ENCODE measurements around the gene FGF7. TPM values are rescaled to one million over a fixed set of nuclear protein-coding genes. Genes with fewer than 3 reads are reported as not detected.

FGF7 gene
- total RNA-seq, 1 donor from 2014 or later, result 0.43 TPM

DNA sequence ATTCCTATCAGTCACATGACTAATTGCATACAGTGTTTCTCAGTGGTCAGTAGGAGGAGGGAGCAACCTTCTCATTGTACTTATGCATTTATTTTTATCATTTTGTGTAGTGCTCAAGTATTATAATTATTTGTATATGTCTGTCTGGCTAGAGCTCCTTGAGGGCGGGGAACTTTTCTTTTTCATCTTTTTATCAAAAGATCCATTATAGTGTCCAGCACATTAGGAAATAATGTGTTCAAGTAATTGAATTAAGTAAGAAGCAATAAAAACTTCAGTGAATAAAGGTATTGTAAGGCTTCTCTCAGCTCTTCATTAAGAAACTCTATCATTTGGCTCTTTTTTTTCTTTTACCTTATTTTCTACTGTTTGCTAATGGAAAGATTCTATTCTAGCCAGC is 18.8 kb downstream of the FGF7 start:
- H3K79me2 ChIP-seq (ENCODE audit: insufficient read depth, low read length), result no peaks in the 10 kb centered on the region
- H3K4me3 Mint-ChIP-seq (ENCODE audit: unreplicated experiment), result no peak overlapping the region
- no peaks in the 10 kb centered on the region for H4K20me1 ChIP-seq (ENCODE audit: insufficient read depth, low read length)
- H3K4me3 ChIP-seq (ENCODE audit: insufficient read depth, low read depth, low read length), result no peak overlapping the region
- no peak overlapping the region for H3K9ac ChIP-seq (ENCODE audit: low read length)
- no peak overlapping the region for H3K4me2 ChIP-seq (ENCODE audit: low read length)
- H3K9me3 ChIP-seq (ENCODE audit: insufficient read depth, low read depth, low read length), result no peaks in the 10 kb centered on the region
- no peak for TF ChIP-seq EZH2 (IDR thresholded peaks at IDR 0.05; ENCODE audit: insufficient read depth, low read length)
- TF ChIP-seq, protein P1, sequence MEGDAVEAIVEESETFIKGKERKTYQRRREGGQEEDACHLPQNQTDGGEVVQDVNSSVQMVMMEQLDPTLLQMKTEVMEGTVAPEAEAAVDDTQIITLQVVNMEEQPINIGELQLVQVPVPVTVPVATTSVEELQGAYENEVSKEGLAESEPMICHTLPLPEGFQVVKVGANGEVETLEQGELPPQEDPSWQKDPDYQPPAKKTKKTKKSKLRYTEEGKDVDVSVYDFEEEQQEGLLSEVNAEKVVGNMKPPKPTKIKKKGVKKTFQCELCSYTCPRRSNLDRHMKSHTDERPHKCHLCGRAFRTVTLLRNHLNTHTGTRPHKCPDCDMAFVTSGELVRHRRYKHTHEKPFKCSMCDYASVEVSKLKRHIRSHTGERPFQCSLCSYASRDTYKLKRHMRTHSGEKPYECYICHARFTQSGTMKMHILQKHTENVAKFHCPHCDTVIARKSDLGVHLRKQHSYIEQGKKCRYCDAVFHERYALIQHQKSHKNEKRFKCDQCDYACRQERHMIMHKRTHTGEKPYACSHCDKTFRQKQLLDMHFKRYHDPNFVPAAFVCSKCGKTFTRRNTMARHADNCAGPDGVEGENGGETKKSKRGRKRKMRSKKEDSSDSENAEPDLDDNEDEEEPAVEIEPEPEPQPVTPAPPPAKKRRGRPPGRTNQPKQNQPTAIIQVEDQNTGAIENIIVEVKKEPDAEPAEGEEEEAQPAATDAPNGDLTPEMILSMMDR (IDR thresholded peaks at IDR 0.05; ENCODE audit: insufficient read depth, low read depth, low read length), result no peak
- H3K27me3 Mint-ChIP-seq (ENCODE audit: low read depth, unreplicated experiment), result no peaks in the 10 kb centered on the region
- FAIRE-seq, result no peak
- peaks cover 9% of the 10 kb centered on the region for H3K4me1 Mint-ChIP-seq (ENCODE audit: low read depth, unreplicated experiment)
- H3K27me3 ChIP-seq (ENCODE audit: insufficient read depth, low read length), result no peaks in the 10 kb centered on the region
- H3K27ac Mint-ChIP-seq (ENCODE audit: unreplicated experiment), result no peak overlapping the region
- no peaks in the 10 kb centered on the region for H3K9me3 Mint-ChIP-seq (ENCODE audit: unreplicated experiment)
- DNase-seq (ENCODE audit: low read depth), result no peak
- H3K4me1 ChIP-seq (ENCODE audit: insufficient read depth, low read length), result peaks cover 13% of the 10 kb centered on the region
- no peak overlapping the region for H2AFZ ChIP-seq (ENCODE audit: low read depth, low read length)
- H3K36me3 ChIP-seq (ENCODE audit: insufficient read depth, low read length), result no peaks in the 10 kb centered on the region
- H3K36me3 Mint-ChIP-seq (ENCODE audit: low read depth, unreplicated experiment), result no peaks in the 10 kb centered on the region
- H3K27ac ChIP-seq (ENCODE audit: low read depth, low read length), result no peak overlapping the region

DNA sequence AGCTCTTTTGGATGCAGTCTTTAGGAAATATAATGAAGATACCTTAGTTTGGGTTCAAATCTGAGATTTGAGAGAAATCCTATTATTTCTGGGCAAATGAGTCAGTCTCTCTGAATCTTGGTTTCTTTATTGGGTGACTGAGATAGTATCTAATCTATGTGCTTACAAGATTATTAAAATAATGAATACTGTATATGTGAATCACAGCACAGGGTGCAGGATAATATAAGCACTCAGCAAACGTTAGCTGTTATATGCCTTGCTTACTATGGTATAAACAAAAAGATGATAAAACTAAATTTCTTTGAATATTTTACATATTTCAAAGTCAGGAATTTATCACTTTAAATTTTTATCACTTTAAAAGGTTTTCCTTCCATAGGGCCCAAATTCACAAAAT is 29.6 kb downstream of the FGF7 start:
- no peak overlapping the region for H3K4me3 ChIP-seq (ENCODE audit: insufficient read depth, low read depth, low read length)
- H3K27ac Mint-ChIP-seq (ENCODE audit: unreplicated experiment), result no peak overlapping the region
- no peaks in the 10 kb centered on the region for H3K79me2 ChIP-seq (ENCODE audit: insufficient read depth, low read length)
- no peaks in the 10 kb centered on the region for H3K4me1 Mint-ChIP-seq (ENCODE audit: low read depth, unreplicated experiment)
- H3K9ac ChIP-seq (ENCODE audit: low read length), result no peak overlapping the region
- H3K27me3 Mint-ChIP-seq (ENCODE audit: low read depth, unreplicated experiment), result no peaks in the 10 kb centered on the region
- FAIRE-seq (no peak), DNase-seq (ENCODE audit: low read depth) (no peak)
- H2AFZ ChIP-seq (ENCODE audit: low read depth, low read length), result no peak overlapping the region
- TF ChIP-seq, protein P1 (IDR thresholded peaks at IDR 0.05; ENCODE audit: insufficient read depth, low read depth, low read length), result no peak
- no peak for TF ChIP-seq EZH2 (IDR thresholded peaks at IDR 0.05; ENCODE audit: insufficient read depth, low read length)
- no peaks in the 10 kb centered on the region for H3K9me3 ChIP-seq (ENCODE audit: insufficient read depth, low read depth, low read length)
- no peak overlapping the region for H3K27ac ChIP-seq (ENCODE audit: low read depth, low read length)
- H3K27me3 ChIP-seq (ENCODE audit: insufficient read depth, low read length), result no peaks in the 10 kb centered on the region
- no peaks in the 10 kb centered on the region for H4K20me1 ChIP-seq (ENCODE audit: insufficient read depth, low read length)
- no peaks in the 10 kb centered on the region for H3K36me3 Mint-ChIP-seq (ENCODE audit: low read depth, unreplicated experiment)
- no peak overlapping the region for H3K4me3 Mint-ChIP-seq (ENCODE audit: unreplicated experiment)
- no peaks in the 10 kb centered on the region for H3K4me1 ChIP-seq (ENCODE audit: insufficient read depth, low read length)
- no peaks in the 10 kb centered on the region for H3K36me3 ChIP-seq (ENCODE audit: insufficient read depth, low read length)
- no peak overlapping the region for H3K4me2 ChIP-seq (ENCODE audit: low read length)
- no peaks in the 10 kb centered on the region for H3K9me3 Mint-ChIP-seq (ENCODE audit: unreplicated experiment)

DNA sequence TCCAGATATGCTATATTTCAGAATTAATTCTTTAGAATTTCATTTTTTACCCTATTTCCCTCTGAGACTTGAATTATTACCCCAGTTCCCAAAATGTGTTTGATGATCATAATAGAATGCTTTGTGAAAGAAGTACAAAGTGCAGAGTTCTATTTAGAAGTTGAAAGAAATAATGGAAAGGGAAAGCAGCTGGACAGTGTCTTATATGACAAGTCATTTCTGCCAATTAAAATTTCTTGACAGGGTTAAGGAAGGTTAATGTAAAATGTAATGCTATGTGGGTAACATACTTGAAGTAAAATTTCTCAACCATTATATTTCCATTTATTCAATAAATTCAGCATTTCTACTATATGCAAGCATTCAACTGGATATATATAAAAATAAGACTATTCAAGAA is 33.1 kb downstream of the FGF7 start:
- Histone ChIP-seq H4K20me1 (ENCODE audit: insufficient read depth, low read length) (no peaks in the 10 kb centered on the region), H3K4me3 (ENCODE audit: insufficient read depth, low read depth, low read length) (no peak overlapping the region), H3K79me2 (ENCODE audit: insufficient read depth, low read length) (no peaks in the 10 kb centered on the region), H2AFZ (ENCODE audit: low read depth, low read length) (no peak overlapping the region), H3K4me1 (ENCODE audit: insufficient read depth, low read length) (no peaks in the 10 kb centered on the region), H3K36me3 (ENCODE audit: insufficient read depth, low read length) (no peaks in the 10 kb centered on the region), H3K9ac (ENCODE audit: low read length) (no peak overlapping the region), H3K4me2 (ENCODE audit: low read length) (no peak overlapping the region), H3K27ac (ENCODE audit: low read depth, low read length) (no peak overlapping the region), H3K9me3 (ENCODE audit: insufficient read depth, low read depth, low read length) (no peaks in the 10 kb centered on the region), H3K27me3 (ENCODE audit: insufficient read depth, low read length) (no peaks in the 10 kb centered on the region)
- FAIRE-seq, result no peak
- no peaks in the 10 kb centered on the region for H3K9me3 Mint-ChIP-seq (ENCODE audit: unreplicated experiment)
- no peak overlapping the region for H3K4me3 Mint-ChIP-seq (ENCODE audit: unreplicated experiment)
- H3K36me3 Mint-ChIP-seq (ENCODE audit: low read depth, unreplicated experiment), result no peaks in the 10 kb centered on the region
- H3K27ac Mint-ChIP-seq (ENCODE audit: unreplicated experiment), result no peak overlapping the region
- no peak for TF ChIP-seq EZH2 (IDR thresholded peaks at IDR 0.05; ENCODE audit: insufficient read depth, low read length)
- TF ChIP-seq, protein P1 (IDR thresholded peaks at IDR 0.05; ENCODE audit: insufficient read depth, low read depth, low read length), result no peak
- peaks cover 6% of the 10 kb centered on the region for H3K4me1 Mint-ChIP-seq (ENCODE audit: low read depth, unreplicated experiment)
- H3K27me3 Mint-ChIP-seq (ENCODE audit: low read depth, unreplicated experiment), result no peaks in the 10 kb centered on the region
- DNase-seq (ENCODE audit: low read depth), result no peak

All from astrocyte (in vitro differentiated cells and primary cell).